ENCODE data around the gene CARHSP1. TPM values are rescaled to one million over a fixed set of nuclear protein-coding genes. Genes with fewer than 3 reads are reported as not detected.
A peak's percentile ranks its signal among the peaks of the same experiment; 100 is the strongest.

CARHSP1 gene
- total RNA-seq, 1 donor from 2014 or later, result 61.5 TPM

GRCh38 chr16:8886593-8887430 lies 18.0 kb upstream of the CARHSP1 start:
- Mint-ChIP-seq H3K27ac (ENCODE audit: unreplicated experiment) (peak overlapping the region; percentile 62), H3K4me3 (ENCODE audit: unreplicated experiment) (no peak overlapping the region), H3K27me3 (ENCODE audit: low read depth, unreplicated experiment) (no peaks in the 10 kb centered on the region), H3K9me3 (ENCODE audit: unreplicated experiment) (no peaks in the 10 kb centered on the region), H3K4me1 (ENCODE audit: low read depth, unreplicated experiment) (peaks cover 20% of the 10 kb centered on the region), H3K36me3 (ENCODE audit: low read depth, unreplicated experiment) (peaks cover 18% of the 10 kb centered on the region)
- Histone ChIP-seq H3K4me3 (ENCODE audit: insufficient read depth, low read depth, low read length) (no peak overlapping the region), H3K27me3 (ENCODE audit: insufficient read depth, low read length) (no peaks in the 10 kb centered on the region), H3K27ac (ENCODE audit: low read depth, low read length) (peak overlapping the region; percentile 3), H4K20me1 (ENCODE audit: insufficient read depth, low read length) (peaks cover 69% of the 10 kb centered on the region), H3K9ac (ENCODE audit: low read length) (peak overlapping the region; percentile 27), H3K9me3 (ENCODE audit: insufficient read depth, low read depth, low read length) (no peaks in the 10 kb centered on the region), H3K79me2 (ENCODE audit: insufficient read depth, low read length) (no peaks in the 10 kb centered on the region), H3K36me3 (ENCODE audit: insufficient read depth, low read length) (peaks cover 5% of the 10 kb centered on the region), H3K4me1 (ENCODE audit: insufficient read depth, low read length) (peaks cover 42% of the 10 kb centered on the region), H3K4me2 (ENCODE audit: low read length) (peak overlapping the region; percentile 64), H2AFZ (ENCODE audit: low read depth, low read length) (no peak overlapping the region)
- FAIRE-seq (no peak), DNase-seq (ENCODE audit: low read depth) (no peak)
- TF ChIP-seq CTCF (IDR thresholded peaks at IDR 0.05; ENCODE audit: insufficient read depth, low read depth, low read length) (no peak), EZH2 (IDR thresholded peaks at IDR 0.05; ENCODE audit: insufficient read depth, low read length) (no peak)

GRCh38 chr16:8885674-8886592 lies 17.1 kb upstream of the CARHSP1 start:
- Histone ChIP-seq H3K27me3 (ENCODE audit: insufficient read depth, low read length) (no peaks in the 10 kb centered on the region), H3K9me3 (ENCODE audit: insufficient read depth, low read depth, low read length) (no peaks in the 10 kb centered on the region), H4K20me1 (ENCODE audit: insufficient read depth, low read length) (peaks cover 60% of the 10 kb centered on the region), H3K4me3 (ENCODE audit: insufficient read depth, low read depth, low read length) (no peak overlapping the region), H3K9ac (ENCODE audit: low read length) (peak overlapping the region; percentile 27), H3K4me2 (ENCODE audit: low read length) (peak overlapping the region; percentile 64), H3K4me1 (ENCODE audit: insufficient read depth, low read length) (peaks cover 42% of the 10 kb centered on the region), H3K36me3 (ENCODE audit: insufficient read depth, low read length) (no peaks in the 10 kb centered on the region), H3K79me2 (ENCODE audit: insufficient read depth, low read length) (no peaks in the 10 kb centered on the region), H3K27ac (ENCODE audit: low read depth, low read length) (peak overlapping the region; percentile 3), H2AFZ (ENCODE audit: low read depth, low read length) (no peak overlapping the region)
- TF ChIP-seq CTCF (IDR thresholded peaks at IDR 0.05; ENCODE audit: insufficient read depth, low read depth, low read length), result peak; percentile 2
- no peak for TF ChIP-seq EZH2 (IDR thresholded peaks at IDR 0.05; ENCODE audit: insufficient read depth, low read length)
- FAIRE-seq (no peak), DNase-seq (ENCODE audit: low read depth) (peak; percentile 26)
- Mint-ChIP-seq H3K4me1 (ENCODE audit: low read depth, unreplicated experiment) (peaks cover 20% of the 10 kb centered on the region), H3K36me3 (ENCODE audit: low read depth, unreplicated experiment) (peaks cover 18% of the 10 kb centered on the region), H3K27ac (ENCODE audit: unreplicated experiment) (no peak overlapping the region), H3K27me3 (ENCODE audit: low read depth, unreplicated experiment) (no peaks in the 10 kb centered on the region), H3K4me3 (ENCODE audit: unreplicated experiment) (no peak overlapping the region), H3K9me3 (ENCODE audit: unreplicated experiment) (no peaks in the 10 kb centered on the region)
